Measurements from ENCODE around the gene BCR. TPM values are rescaled to one million over a fixed set of nuclear protein-coding genes. Genes with fewer than 3 reads are reported as not detected.
A peak's percentile ranks its signal among the peaks of the same experiment; 100 is the strongest.
"Not testable (repeated sequence)": the region's sequence is repeated elsewhere in the genome, so short reads cannot be mapped to it uniquely, and the experiment has no call there.

BCR gene
- total RNA-seq, result 88.0 TPM

GRCh38 chr22:23180301-23180892, at the start of gene BCR:
BCR (plus strand) TSS chr22:23180509; CDS start chr22:23180961, 452 bp downstream.
- DNase-seq (ENCODE audit: low spot score), result no peak

- no peak for DNase-seq (ENCODE audit: low spot score)
These were observed 49.6 kb upstream of the BCR start for GRCh38 chr22:23130697-23131096.

GRCh38 chr22:23131931-23132330, 48.4 kb upstream of the BCR start:
- DNase-seq (ENCODE audit: low spot score), result no peak

- DNase-seq (ENCODE audit: low spot score), result no peak
These were observed 47.8 kb upstream of the BCR start for GRCh38 chr22:23132376-23133091.

GRCh38 chr22:23133922-23134321, 46.4 kb upstream of the BCR start:
- no peak for DNase-seq (ENCODE audit: low spot score)

GRCh38 chr22:23136991-23137390, 43.3 kb upstream of the BCR start:
- DNase-seq (ENCODE audit: low spot score), result not testable (repeated sequence)

GRCh38 chr22:23137468-23137867, 42.8 kb upstream of the BCR start:
- no peak for DNase-seq (ENCODE audit: low spot score)

GRCh38 chr22:23137905-23138561, 42.3 kb upstream of the BCR start:
- DNase-seq (ENCODE audit: low spot score), result no peak

- no peak for DNase-seq (ENCODE audit: low spot score)
These were observed 41.5 kb upstream of the BCR start for GRCh38 chr22:23138584-23139435.

GRCh38 chr22:23140385-23140784, 39.9 kb upstream of the BCR start:
- no peak for DNase-seq (ENCODE audit: low spot score)

- no peak for DNase-seq (ENCODE audit: low spot score)
These were observed 37.7 kb upstream of the BCR start for GRCh38 chr22:23142546-23143105.

GRCh38 chr22:23143119-23143518, 37.2 kb upstream of the BCR start:
- no peak for DNase-seq (ENCODE audit: low spot score)

GRCh38 chr22:23144432-23144831, 35.9 kb upstream of the BCR start:
- DNase-seq (ENCODE audit: low spot score), result no peak

GRCh38 chr22:23144932-23145877, 35.1 kb upstream of the BCR start, which contains the start of gene RAB36:
RAB36 (plus strand) TSS chr22:23145477; CDS start chr22:23146617, 1,140 bp downstream.
- DNase-seq (ENCODE audit: low spot score), result peak; percentile 99

- DNase-seq (ENCODE audit: low spot score), result no peak
These were observed 34.3 kb upstream of the BCR start for GRCh38 chr22:23145878-23146470.

- DNase-seq (ENCODE audit: low spot score), result no peak
These were observed 33.7 kb upstream of the BCR start for GRCh38 chr22:23146478-23147205.

- DNase-seq (ENCODE audit: low spot score), result no peak
These were observed 32.5 kb upstream of the BCR start for GRCh38 chr22:23147617-23148387.

GRCh38 chr22:23149743-23150238, 30.5 kb upstream of the BCR start:
- DNase-seq (ENCODE audit: low spot score), result no peak
